ENCODE results near the gene PSMG4.

Gene PSMG4

GRCh38 chr6:3227363-3228045, 31.2 kb upstream of the PSMG4 start, which contains the start of gene TUBB2B:
TSS of gene TUBB2B (minus strand) at chr6:3227653. CDS start at chr6:3227543, 110 bp downstream.
- H3K27me3 Mint-ChIP-seq, result peaks cover 70% of the 10 kb centered on the region
- no peaks in the 10 kb centered on the region for H3K9me3 Mint-ChIP-seq
- no peaks in the 10 kb centered on the region for H3K36me3 Mint-ChIP-seq
- peak within 1 kb of the TSS; percentile 78 for H3K4me3 Mint-ChIP-seq
- peaks cover 55% of the 10 kb centered on the region for H3K4me1 Mint-ChIP-seq
- peak; percentile 44 for ATAC-seq
- peak within 1 kb of the TSS; percentile 35 for H3K27ac Mint-ChIP-seq

DNA sequence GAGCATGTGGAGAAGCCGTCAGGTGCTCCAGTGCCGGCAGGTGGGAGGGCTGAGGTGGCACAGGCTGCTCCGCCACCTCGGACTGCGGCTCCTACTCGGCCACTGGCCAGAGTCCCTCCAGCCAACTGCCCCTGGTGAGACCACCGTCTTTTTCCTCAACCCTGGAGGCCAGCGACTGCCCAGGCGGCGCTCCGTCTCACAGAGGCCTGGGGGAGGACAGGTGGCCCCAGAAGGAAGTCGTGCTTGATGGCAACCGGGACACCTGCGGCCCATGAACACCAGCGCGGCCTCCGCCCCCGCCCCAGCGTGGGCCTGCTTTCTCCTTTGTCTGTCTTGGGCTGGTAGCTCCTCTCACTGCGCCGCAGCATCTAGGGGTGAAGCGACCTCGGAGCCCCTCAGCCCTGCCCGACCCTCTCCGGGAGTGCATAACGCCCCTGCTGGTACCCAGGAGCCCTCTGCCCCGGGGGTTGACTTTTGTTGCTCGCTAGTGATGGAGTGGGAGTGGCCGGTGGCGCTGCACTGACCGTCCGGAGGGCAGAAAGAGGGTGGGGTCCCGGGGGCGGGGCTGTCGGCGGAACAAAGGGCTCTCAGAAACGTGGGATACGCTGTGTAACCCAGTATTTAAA, 30.6 kb upstream of the PSMG4 start:
- Mint-ChIP-seq H3K4me3 (peak overlapping the region; percentile 78), H3K27me3 (peaks cover 77% of the 10 kb centered on the region), H3K36me3 (no peaks in the 10 kb centered on the region), H3K27ac (peak overlapping the region; percentile 26), H3K4me1 (peaks cover 55% of the 10 kb centered on the region), H3K9me3 (no peaks in the 10 kb centered on the region)
- ATAC-seq, result no peak

- Mint-ChIP-seq H3K4me1 (peaks cover 55% of the 10 kb centered on the region), H3K4me3 (peak overlapping the region; percentile 76), H3K36me3 (no peaks in the 10 kb centered on the region), H3K27me3 (peaks cover 85% of the 10 kb centered on the region), H3K9me3 (no peaks in the 10 kb centered on the region), H3K27ac (no peak overlapping the region)
- ATAC-seq, result no peak
These were observed 29.8 kb upstream of the PSMG4 start for GRCh38 chr6:3228771-3229565.

- H3K36me3 Mint-ChIP-seq, result no peaks in the 10 kb centered on the region
- no peak for ATAC-seq
- H3K4me1 Mint-ChIP-seq, result peaks cover 55% of the 10 kb centered on the region
- H3K27ac Mint-ChIP-seq, result no peak overlapping the region
- H3K4me3 Mint-ChIP-seq, result peak overlapping the region; percentile 34
- H3K27me3 Mint-ChIP-seq, result peaks cover 92% of the 10 kb centered on the region
- H3K9me3 Mint-ChIP-seq, result no peaks in the 10 kb centered on the region
These were observed 29.1 kb upstream of the PSMG4 start for GRCh38 chr6:3229566-3230178.

DNA sequence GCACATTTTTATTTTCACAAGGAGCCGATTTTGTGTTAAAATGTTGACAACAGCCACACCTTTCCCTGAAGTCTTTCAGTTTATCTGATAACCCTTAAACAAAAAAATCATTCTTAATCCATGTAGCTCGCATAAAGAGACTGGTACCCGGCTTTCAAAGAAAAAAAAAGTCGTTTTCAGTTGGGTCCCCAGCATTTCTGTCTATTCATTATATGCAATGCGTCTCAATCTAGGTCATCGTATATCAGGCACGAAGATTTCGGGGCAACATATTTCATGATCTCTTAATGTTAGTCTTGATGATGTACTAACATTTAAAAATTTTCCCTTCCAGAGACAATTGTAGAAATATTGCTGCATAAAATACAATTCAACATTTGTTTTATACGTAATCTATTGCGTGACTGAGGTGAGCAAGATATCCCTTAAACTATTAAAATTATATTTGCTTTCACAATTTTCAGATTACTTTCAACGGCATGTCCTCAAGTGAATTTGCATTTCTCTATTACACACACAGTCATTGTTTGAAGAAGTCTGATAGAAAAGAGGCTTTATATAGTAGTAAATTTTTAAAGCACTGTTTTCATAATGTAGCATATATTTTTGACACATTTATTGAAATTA, 28.4 kb upstream of the PSMG4 start:
- Mint-ChIP-seq H3K9me3 (no peaks in the 10 kb centered on the region), H3K27ac (no peak overlapping the region), H3K4me1 (peaks cover 55% of the 10 kb centered on the region), H3K4me3 (no peak overlapping the region), H3K36me3 (no peaks in the 10 kb centered on the region), H3K27me3 (peaks cover 99% of the 10 kb centered on the region)
- no peak for ATAC-seq

DNA sequence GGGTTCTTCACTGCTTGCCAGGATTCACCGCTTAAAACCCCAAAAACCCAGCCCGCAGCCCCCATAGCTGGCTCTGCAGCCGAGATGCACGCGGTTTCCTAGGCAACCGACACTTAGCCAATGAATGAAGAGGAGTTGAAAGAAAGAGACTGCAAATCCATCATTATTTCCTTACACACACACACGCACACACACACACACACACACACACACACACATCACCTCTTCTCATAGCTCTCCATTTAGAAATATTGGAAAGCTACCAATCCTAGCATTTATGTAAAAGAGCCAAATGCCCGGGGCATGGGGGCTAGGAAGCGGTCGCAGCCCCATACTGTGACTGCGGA, 27.9 kb upstream of the PSMG4 start:
- peaks cover 100% of the 10 kb centered on the region for H3K27me3 Mint-ChIP-seq
- ATAC-seq, result no peak
- H3K27ac Mint-ChIP-seq, result no peak overlapping the region
- H3K4me1 Mint-ChIP-seq, result peaks cover 55% of the 10 kb centered on the region
- no peaks in the 10 kb centered on the region for H3K9me3 Mint-ChIP-seq
- no peaks in the 10 kb centered on the region for H3K36me3 Mint-ChIP-seq
- H3K4me3 Mint-ChIP-seq, result no peak overlapping the region

GRCh38 chr6:3231247-3232016, 27.3 kb upstream of the PSMG4 start:
- Mint-ChIP-seq H3K27me3 (peaks cover 100% of the 10 kb centered on the region), H3K4me1 (peaks cover 55% of the 10 kb centered on the region), H3K9me3 (no peaks in the 10 kb centered on the region), H3K27ac (no peak overlapping the region), H3K4me3 (peak overlapping the region; percentile 15), H3K36me3 (no peaks in the 10 kb centered on the region)
- ATAC-seq, result no peak

DNA sequence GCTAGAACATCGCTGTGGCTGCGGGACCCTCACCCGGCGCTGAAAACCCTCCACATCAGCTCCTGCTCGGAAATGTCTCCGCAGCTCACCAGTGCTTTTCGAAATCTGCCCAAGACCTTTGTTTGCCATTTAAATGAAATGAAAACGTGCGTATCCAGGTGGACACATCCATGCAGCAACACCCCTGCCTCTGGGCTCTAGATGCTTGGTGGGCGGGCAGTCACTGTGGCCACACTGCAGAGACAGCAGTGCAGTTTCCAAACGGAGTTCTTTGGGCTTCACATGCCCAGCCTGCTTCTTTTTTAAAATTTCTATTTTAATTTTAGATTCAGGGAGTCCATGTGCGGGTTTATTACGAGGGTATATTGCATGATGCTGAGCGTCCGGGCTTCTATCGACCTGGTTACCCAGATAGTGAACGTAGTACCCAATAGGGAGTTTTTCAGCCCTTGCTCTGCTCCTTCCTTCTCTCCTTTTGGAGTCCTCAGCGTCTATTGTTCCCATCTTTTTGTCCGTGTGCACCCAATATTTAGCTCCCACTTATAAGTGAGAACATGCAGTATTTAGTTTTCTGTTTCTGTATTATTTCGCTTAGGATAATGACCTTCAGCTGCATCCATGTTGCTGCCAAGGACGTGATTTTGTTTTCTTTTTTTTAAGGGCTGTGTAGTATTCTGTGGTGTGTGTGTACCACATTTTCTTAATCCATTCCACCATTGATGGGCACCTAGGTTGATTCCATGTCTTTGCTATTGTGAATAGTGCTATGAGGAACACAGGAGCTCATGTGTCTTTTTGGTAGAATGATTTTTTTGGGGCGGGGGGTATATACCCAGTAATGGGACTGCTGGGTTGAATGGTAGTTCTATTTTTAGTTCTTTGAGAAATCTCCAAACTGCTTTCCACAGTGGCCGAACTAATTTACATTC, 26.5 kb upstream of the PSMG4 start:
- H3K27ac Mint-ChIP-seq, result no peak overlapping the region
- H3K4me3 Mint-ChIP-seq, result peak overlapping the region; percentile 21
- no peaks in the 10 kb centered on the region for H3K36me3 Mint-ChIP-seq
- peaks cover 49% of the 10 kb centered on the region for H3K4me1 Mint-ChIP-seq
- no peaks in the 10 kb centered on the region for H3K9me3 Mint-ChIP-seq
- no peak for ATAC-seq
- H3K27me3 Mint-ChIP-seq, result peaks cover 100% of the 10 kb centered on the region

GRCh38 chr6:3233321-3233720, 25.4 kb upstream of the PSMG4 start:
- ATAC-seq, result no peak

DNA sequence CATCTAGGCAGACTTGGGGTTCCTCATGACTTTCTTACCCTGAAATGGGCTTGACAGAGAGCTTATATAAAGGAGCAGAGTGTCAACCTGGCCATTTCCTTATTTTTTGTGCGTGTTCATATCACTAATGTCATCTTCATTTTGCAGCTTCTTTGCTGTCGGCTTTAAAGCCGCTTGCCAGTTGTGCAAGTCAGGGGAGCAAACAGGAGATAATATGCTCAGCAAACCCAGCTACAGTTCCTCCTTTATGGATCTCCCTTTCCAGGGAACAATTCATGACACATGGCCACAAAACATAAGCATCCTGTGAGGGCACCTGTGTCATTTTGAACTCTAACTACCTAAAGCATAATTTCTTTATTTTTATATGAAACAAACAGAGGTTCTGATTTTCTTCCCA, 24.8 kb upstream of the PSMG4 start:
- H3K36me3 Mint-ChIP-seq, result no peaks in the 10 kb centered on the region
- H3K27me3 Mint-ChIP-seq, result peaks cover 100% of the 10 kb centered on the region
- H3K4me3 Mint-ChIP-seq, result no peak overlapping the region
- H3K27ac Mint-ChIP-seq, result no peak overlapping the region
- no peak for ATAC-seq
- H3K4me1 Mint-ChIP-seq, result peaks cover 44% of the 10 kb centered on the region
- no peaks in the 10 kb centered on the region for H3K9me3 Mint-ChIP-seq

More at GRCh38 chr6:3233321-3233720, 25.4 kb upstream of the PSMG4 start:
- Mint-ChIP-seq H3K4me3 (no peak overlapping the region), H3K27me3 (peaks cover 100% of the 10 kb centered on the region), H3K36me3 (no peaks in the 10 kb centered on the region), H3K9me3 (no peaks in the 10 kb centered on the region), H3K4me1 (peaks cover 48% of the 10 kb centered on the region), H3K27ac (no peak overlapping the region)

DNA sequence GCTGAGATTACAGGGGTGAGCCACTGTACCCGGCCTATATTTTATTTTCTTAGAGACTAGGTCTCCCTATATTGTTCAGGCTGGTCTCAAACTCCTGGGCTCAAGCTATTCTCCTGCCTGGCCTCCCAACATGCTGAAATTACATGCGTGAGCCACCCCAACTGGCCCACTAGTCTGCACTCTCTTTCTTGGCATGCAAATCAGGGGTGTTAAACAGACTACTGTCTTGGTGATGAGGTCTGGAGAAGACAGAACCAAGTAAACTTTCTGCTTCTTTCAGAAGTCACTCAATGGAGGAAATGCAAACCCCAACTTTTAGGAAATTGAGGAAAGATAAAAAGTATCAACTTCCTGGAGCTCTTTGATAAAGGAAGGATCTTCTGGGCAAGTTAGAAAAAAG, 23.3 kb upstream of the PSMG4 start:
- no peaks in the 10 kb centered on the region for H3K36me3 Mint-ChIP-seq
- peaks cover 32% of the 10 kb centered on the region for H3K4me1 Mint-ChIP-seq
- no peak overlapping the region for H3K4me3 Mint-ChIP-seq
- no peak overlapping the region for H3K27ac Mint-ChIP-seq
- H3K9me3 Mint-ChIP-seq, result no peaks in the 10 kb centered on the region
- no peak for ATAC-seq
- peaks cover 98% of the 10 kb centered on the region for H3K27me3 Mint-ChIP-seq

- no peak overlapping the region for H3K4me3 Mint-ChIP-seq
- no peak overlapping the region for H3K27ac Mint-ChIP-seq
- no peaks in the 10 kb centered on the region for H3K36me3 Mint-ChIP-seq
- H3K9me3 Mint-ChIP-seq, result no peaks in the 10 kb centered on the region
- ATAC-seq, result no peak
- H3K4me1 Mint-ChIP-seq, result peaks cover 26% of the 10 kb centered on the region
- H3K27me3 Mint-ChIP-seq, result peaks cover 94% of the 10 kb centered on the region
These were observed 22.7 kb upstream of the PSMG4 start for GRCh38 chr6:3236005-3236404.

GRCh38 chr6:3237761-3238662, 20.7 kb upstream of the PSMG4 start:
- H3K36me3 Mint-ChIP-seq, result no peaks in the 10 kb centered on the region

More at GRCh38 chr6:3237761-3238662, 20.7 kb upstream of the PSMG4 start:
- no peak overlapping the region for H3K27ac Mint-ChIP-seq
- H3K4me3 Mint-ChIP-seq, result no peak overlapping the region
- no peak for ATAC-seq
- H3K27me3 Mint-ChIP-seq, result peaks cover 88% of the 10 kb centered on the region
- peaks cover 11% of the 10 kb centered on the region for H3K4me1 Mint-ChIP-seq
- no peaks in the 10 kb centered on the region for H3K9me3 Mint-ChIP-seq

Data from stimulated activated memory B cell treated with anti-CD40 and anti-IgM and Interleukin-4, amounts not matched to agents 10 μg/mL and 1 μg/mL and 100 μg/mL, for 72 hours (primary cell).